HCT116 (cell line): ENCODE data around the gene ZNF446. TPM values are rescaled to one million over a fixed set of nuclear protein-coding genes. Genes with fewer than 3 reads are reported as not detected.

ENCODE experiments used
- ATAC-seq: fragments of 200-7000 bp; cut with Tn5 transposase; 2 replicates; pipeline ENCODE4 v1.9.1; 2020; ENCODE audit warnings: mild to moderate bottlenecking, moderate library complexity
- BruUV-seq: library from RNA; stranded (reverse); fragments of 400-500 nt; replicated peaks from 2 replicates; lab custom pipeline; 2021; lab: Mats Ljungman, UMichigan
- CTCF ChIA-PET: fragments of 300-600 bp; sonication (Branson Sonifier 250); formaldehyde crosslinking; loops from one replicate; lab custom pipeline; 2021; ENCODE audit warnings: antibody characterized with exemption; lab: Charles Lee
- POLR2A ChIA-PET: fragments of 300-600, 350-600 bp; sonication (Branson Sonifier 250); formaldehyde crosslinking; loops from one replicate; lab custom pipeline; 2021; ENCODE audit warnings: antibody characterized with exemption; lab: Charles Lee
- RAD21 ChIA-PET, 2 experiments: fragments of 300-600 bp; sonication (Branson Sonifier 250); formaldehyde crosslinking; loops; one replicate each; lab custom pipeline; 2023; ENCODE audit warnings: low total read pairs in 2 of 2; ENCODE audit not compliant: uncharacterized antibody in 2 of 2, unreplicated experiment in 2 of 2, low non-redundant PET in 1 of 2; lab: Charles Lee
- DNase-seq: peaks from one replicate; pipeline ENCODE4 v3.0.0-alpha.2; 2010; ENCODE audit warnings: low read depth, low spot score
- H2AFZ ChIP-seq: fragments of 200-600 bp; shearing (Covaris generic), sonication (generic); 2 replicates; pipeline ENCODE4 v1.6.1; 2017; ENCODE audit warnings: low read depth, mixed run types, mixed read lengths, antibody characterized with exemption, low read length; ENCODE audit not compliant: poor library complexity, severe bottlenecking
- H3K27ac ChIP-seq: 2 replicates; pipeline ENCODE4 v1.5.1; 2012; ENCODE audit warnings: low read depth, low read length
- H3K27me3 ChIP-seq: fragments of 200-600 bp; sonication (generic); 2 replicates; pipeline ENCODE4 v1.6.1; 2016; ENCODE audit warnings: mixed run types, low read length, mixed read lengths; ENCODE audit not compliant: insufficient read depth
- H3K36me3 ChIP-seq, 2 experiments: fragments of 200-500 bp in 1 of 2; fragments of 200-600 bp in 1 of 2; sonication (Bioruptor generic) in 1 of 2; sonication (generic) in 1 of 2; 2 replicates each; pipeline versions ENCODE4 v1.5.1 to v1.6.1; 2014 to 2016; ENCODE audit warnings: low read length in 2 of 2, inconsistent platforms in 1 of 2, mixed read lengths in 1 of 2, mixed run types in 1 of 2; ENCODE audit not compliant: insufficient read depth in 2 of 2, control insufficient read depth in 1 of 2
- H3K4me1 ChIP-seq, 2 experiments: fragments of 200-600 bp in 1 of 2; sonication (generic) in 1 of 2; 2 replicates each; pipeline versions ENCODE4 v1.5.1 to v1.6.1; 2012 to 2017; ENCODE audit warnings: low read length in 2 of 2, inconsistent platforms in 1 of 2, mild to moderate bottlenecking in 1 of 2, mixed read lengths in 1 of 2, mixed run types in 1 of 2, moderate library complexity in 1 of 2; ENCODE audit not compliant: insufficient read depth in 2 of 2, control insufficient read depth in 1 of 2
- H3K4me2 ChIP-seq: fragments of 200-600 bp; sonication (generic); 2 replicates; pipeline ENCODE4 v1.6.1; 2017; ENCODE audit warnings: mixed run types, low read length, mixed read lengths
- H3K4me3 ChIP-seq, 2 experiments: fragments of 200-600 bp in 1 of 2; sonication (generic) in 1 of 2; replicated peaks in 1 of 2; 2 replicates each; pipeline ENCODE4 v1.5.1; 2011 to 2016; ENCODE audit warnings: low read length in 2 of 2, control low read depth in 1 of 2, low read depth in 1 of 2, mild to moderate bottlenecking in 1 of 2, mixed read lengths in 1 of 2, mixed run types in 1 of 2
- H3K79me2 ChIP-seq: fragments of 200-600 bp; sonication (generic); 2 replicates; pipeline ENCODE4 v1.6.1; 2017; ENCODE audit warnings: mild to moderate bottlenecking, mixed run types, low read length, moderate library complexity, mixed read lengths; ENCODE audit not compliant: insufficient read depth
- H3K9ac ChIP-seq: fragments of 200-600 bp; sonication (generic); 2 replicates; pipeline ENCODE4 v1.6.1; 2016; ENCODE audit warnings: low read length, mixed read lengths
- H3K9me2 ChIP-seq: fragments of 200-600 bp; sonication (generic), shearing (Covaris generic); 2 replicates; pipeline ENCODE4 v1.6.1; 2017; ENCODE audit warnings: mixed run types, mild to moderate bottlenecking, moderate library complexity; ENCODE audit not compliant: insufficient read depth
- H3K9me3 ChIP-seq, 2 experiments: fragments of 200-500 bp in 1 of 2; fragments of 200-600 bp in 1 of 2; sonication (Bioruptor generic) in 1 of 2; sonication (generic) in 1 of 2; 2 replicates each; pipeline ENCODE4 v1.6.1; 2014 to 2017; ENCODE audit warnings: low read length in 2 of 2, mixed read lengths in 2 of 2, inconsistent platforms in 1 of 2, low read depth in 1 of 2, mild to moderate bottlenecking in 1 of 2, mixed run types in 1 of 2, moderate library complexity in 1 of 2; ENCODE audit not compliant: control insufficient read depth in 1 of 2, insufficient read depth in 1 of 2
- H4K20me1 ChIP-seq: fragments of 200-600 bp; sonication (generic), shearing (Covaris generic); 2 replicates; pipeline ENCODE4 v1.6.1; 2017; ENCODE audit warnings: mixed run types, mild to moderate bottlenecking, moderate library complexity; ENCODE audit not compliant: insufficient read depth
- CBX3 ChIP-seq: IDR thresholded peaks from 2 replicates; pipeline ENCODE4 v1.6.1; 2012; ENCODE audit warnings: low read depth
- EGR1 ChIP-seq: IDR thresholded peaks from 2 replicates; pipeline ENCODE4 v1.6.1; 2012; ENCODE audit warnings: low read depth
- ELF1 ChIP-seq: IDR thresholded peaks from 2 replicates; pipeline ENCODE4 v1.6.1; 2012; ENCODE audit warnings: low read depth, borderline replicate concordance
- FOSL1 ChIP-seq: IDR thresholded peaks from 2 replicates; pipeline ENCODE4 v1.6.1; 2012; ENCODE audit warnings: low read depth
- JUND ChIP-seq: IDR thresholded peaks from 2 replicates; pipeline ENCODE4 v1.6.1; 2012
- POLR2AphosphoS5 ChIP-seq: IDR thresholded peaks from 2 replicates; pipeline ENCODE4 v1.6.1; 2011; ENCODE audit warnings: mild to moderate bottlenecking, low read depth, low read length, moderate library complexity
- REST ChIP-seq: IDR thresholded peaks from 2 replicates; pipeline ENCODE4 v1.6.1; 2012; ENCODE audit warnings: low read depth
- SP1 ChIP-seq: IDR thresholded peaks from 2 replicates; pipeline ENCODE4 v1.6.1; 2012; ENCODE audit warnings: low read depth
- TCF7L2 ChIP-seq: IDR thresholded peaks from 2 replicates; pipeline ENCODE4 v1.7.0; 2011; ENCODE audit warnings: borderline replicate concordance, inconsistent platforms; ENCODE audit not compliant: insufficient read depth, insufficient read length; ENCODE audit errors: extremely low read depth
- YY1 ChIP-seq: IDR thresholded peaks from 2 replicates; pipeline ENCODE4 v1.6.1; 2011; ENCODE audit warnings: low read length, low read depth, moderate library complexity, mild to moderate bottlenecking; ENCODE audit not compliant: insufficient replicate concordance; ENCODE audit errors: extremely low read depth
- intact Hi-C: fragments of 100-400 bp; cut with micrococcal nuclease; formaldehyde crosslinking; loops from 2 replicates; pipeline ENCODE4 v1.10.0; 2022
- total RNA-seq: library from RNA; stranded (reverse); gene quantifications from one replicate; pipeline ENCODE4 v1.2.1, GENCODE V29; 2021; ENCODE audit not compliant: unreplicated experiment
- TF ChIP-seq, protein P1 (sequence below): IDR thresholded peaks from 2 replicates; pipeline ENCODE4 v1.6.1; 2011; ENCODE audit warnings: mild to moderate bottlenecking, low read length, moderate library complexity; ENCODE audit not compliant: insufficient replicate concordance; ENCODE audit errors: extremely low read depth
- TF ChIP-seq, protein P2 (sequence below): IDR thresholded peaks from 2 replicates; pipeline ENCODE4 v1.6.1; 2012
- TF ChIP-seq, protein P3 (sequence below), 3 experiments: fragments of 200-600 bp in 1 of 3; sonication (generic) in 1 of 3; IDR thresholded peaks in 2 of 3; conservative IDR thresholded peaks in 1 of 3; 2 replicates each; pipeline ENCODE4 v1.5.1; 2012 to 2017; ENCODE audit warnings: low read depth in 2 of 3, low read length in 2 of 3, antibody characterized with exemption in 1 of 3, borderline replicate concordance in 1 of 3, control low read depth in 1 of 3, mild to moderate bottlenecking in 1 of 3, mixed read lengths in 1 of 3, mixed run types in 1 of 3, moderate library complexity in 1 of 3; ENCODE audit not compliant: insufficient read depth in 1 of 3

Gene ZNF446
- total RNA-seq, 1 experiment from 2014 or later = 6.5 TPM

- TF ChIP-seq, protein P1, sequence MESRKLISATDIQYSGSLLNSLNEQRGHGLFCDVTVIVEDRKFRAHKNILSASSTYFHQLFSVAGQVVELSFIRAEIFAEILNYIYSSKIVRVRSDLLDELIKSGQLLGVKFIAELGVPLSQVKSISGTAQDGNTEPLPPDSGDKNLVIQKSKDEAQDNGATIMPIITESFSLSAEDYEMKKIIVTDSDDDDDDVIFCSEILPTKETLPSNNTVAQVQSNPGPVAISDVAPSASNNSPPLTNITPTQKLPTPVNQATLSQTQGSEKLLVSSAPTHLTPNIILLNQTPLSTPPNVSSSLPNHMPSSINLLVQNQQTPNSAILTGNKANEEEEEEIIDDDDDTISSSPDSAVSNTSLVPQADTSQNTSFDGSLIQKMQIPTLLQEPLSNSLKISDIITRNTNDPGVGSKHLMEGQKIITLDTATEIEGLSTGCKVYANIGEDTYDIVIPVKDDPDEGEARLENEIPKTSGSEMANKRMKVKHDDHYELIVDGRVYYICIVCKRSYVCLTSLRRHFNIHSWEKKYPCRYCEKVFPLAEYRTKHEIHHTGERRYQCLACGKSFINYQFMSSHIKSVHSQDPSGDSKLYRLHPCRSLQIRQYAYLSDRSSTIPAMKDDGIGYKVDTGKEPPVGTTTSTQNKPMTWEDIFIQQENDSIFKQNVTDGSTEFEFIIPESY = no peak
- TF ChIP-seq YY1 (peak; percentile 22), TCF7L2 (peak; percentile 74)
- TF ChIP-seq, all 23 proteins: peak for 11
Measured at GRCh38 chr19:58466760-58467589, 9.2 kb upstream of the ZNF446 start, which contains the start of gene ZNF324 (continued).

DNA sequence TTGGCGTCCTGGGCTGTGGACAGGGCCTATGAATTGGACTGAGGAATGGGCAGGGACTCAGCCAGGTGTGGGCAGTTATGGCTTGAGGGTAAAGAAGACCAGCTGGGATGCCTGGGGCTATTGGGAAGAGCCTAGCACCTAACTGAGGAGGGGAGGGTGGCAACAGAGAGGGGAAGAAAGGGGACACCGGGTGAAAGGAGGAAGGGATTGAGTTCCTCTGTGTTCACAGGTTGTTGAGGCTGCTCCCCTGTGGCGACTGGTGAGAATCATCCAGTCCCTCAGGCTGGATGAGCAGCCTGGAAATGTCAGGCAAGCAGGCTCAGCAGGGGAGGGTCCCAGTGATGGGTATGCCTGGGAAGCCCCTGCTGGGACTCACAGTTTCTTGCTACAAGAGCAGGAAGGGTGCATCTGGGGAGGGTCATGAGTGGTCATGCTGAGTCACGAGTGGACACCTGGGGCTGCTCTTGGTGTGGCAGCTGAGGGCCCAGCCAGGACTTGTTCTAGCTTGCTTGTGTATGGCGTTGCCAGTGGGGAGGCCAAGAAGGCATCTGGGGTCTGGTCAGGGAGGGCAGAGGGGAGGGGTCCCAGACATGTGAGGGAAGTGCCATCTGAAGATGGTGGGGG lies 7.8 kb upstream of the ZNF446 start:
- CTCF ChIA-PET = no interaction called here
- no peaks in the 10 kb centered on the region for H4K20me1 ChIP-seq
- H3K9me2 ChIP-seq = no peaks in the 10 kb centered on the region
- no peaks in the 10 kb centered on the region for H3K9me3 ChIP-seq
- peak overlapping the region; percentile 70 for H3K4me2 ChIP-seq
- peaks cover 12 to 14% of the 10 kb centered on the region in 2 experiments; a peak in 3 of 4 replicates for H3K36me3 ChIP-seq
- ATAC-seq (no peak), DNase-seq (no peak)
- no peaks in the 10 kb centered on the region for H3K27me3 ChIP-seq
- POLR2A ChIA-PET = no interaction called here
- no peak overlapping the region for H3K9ac ChIP-seq
- RAD21 ChIA-PET = no interaction called here
- intact Hi-C loops = no loop called here
- BruUV-seq = no TSS peak
- H2AFZ ChIP-seq = no peak overlapping the region
- peaks cover 16% of the 10 kb centered on the region; the same call in 1 of the 2 replicates for H3K79me2 ChIP-seq
- H3K27ac ChIP-seq = peak overlapping the region; percentile 17; the same call in 1 of the 2 replicates
- peaks cover 2 to 12% of the 10 kb centered on the region in 2 experiments; a peak in 2 of 4 replicates for H3K4me1 ChIP-seq
- peak overlapping the region; percentile 6 to 80; a peak in 3 of 4 replicates for H3K4me3 ChIP-seq
- TF ChIP-seq CBX3 (no peak), EGR1 (no peak), JUND (no peak), POLR2AphosphoS5 (no peak), SP1 (no peak), ELF1 (no peak), REST (no peak), FOSL1 (no peak)
- TF ChIP-seq, protein P2, sequence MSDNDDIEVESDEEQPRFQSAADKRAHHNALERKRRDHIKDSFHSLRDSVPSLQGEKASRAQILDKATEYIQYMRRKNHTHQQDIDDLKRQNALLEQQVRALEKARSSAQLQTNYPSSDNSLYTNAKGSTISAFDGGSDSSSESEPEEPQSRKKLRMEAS = no peak
- TF ChIP-seq, protein P3, sequence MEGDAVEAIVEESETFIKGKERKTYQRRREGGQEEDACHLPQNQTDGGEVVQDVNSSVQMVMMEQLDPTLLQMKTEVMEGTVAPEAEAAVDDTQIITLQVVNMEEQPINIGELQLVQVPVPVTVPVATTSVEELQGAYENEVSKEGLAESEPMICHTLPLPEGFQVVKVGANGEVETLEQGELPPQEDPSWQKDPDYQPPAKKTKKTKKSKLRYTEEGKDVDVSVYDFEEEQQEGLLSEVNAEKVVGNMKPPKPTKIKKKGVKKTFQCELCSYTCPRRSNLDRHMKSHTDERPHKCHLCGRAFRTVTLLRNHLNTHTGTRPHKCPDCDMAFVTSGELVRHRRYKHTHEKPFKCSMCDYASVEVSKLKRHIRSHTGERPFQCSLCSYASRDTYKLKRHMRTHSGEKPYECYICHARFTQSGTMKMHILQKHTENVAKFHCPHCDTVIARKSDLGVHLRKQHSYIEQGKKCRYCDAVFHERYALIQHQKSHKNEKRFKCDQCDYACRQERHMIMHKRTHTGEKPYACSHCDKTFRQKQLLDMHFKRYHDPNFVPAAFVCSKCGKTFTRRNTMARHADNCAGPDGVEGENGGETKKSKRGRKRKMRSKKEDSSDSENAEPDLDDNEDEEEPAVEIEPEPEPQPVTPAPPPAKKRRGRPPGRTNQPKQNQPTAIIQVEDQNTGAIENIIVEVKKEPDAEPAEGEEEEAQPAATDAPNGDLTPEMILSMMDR (IDR thresholded peaks at IDR 0.05 in 2 of 3, conservative IDR thresholded peaks at IDR 0.05 in 1 of 3; ENCODE audit: borderline replicate concordance in 1 of 3, insufficient read depth in 1 of 3, low read depth in 2 of 3, low read length in 2 of 3) = no peak
